GM12891 (cell line): ENCODE measurements around the gene BEGAIN.

Experiments used
- PAX5 ChIP-seq: IDR thresholded peaks from 2 replicates; pipeline ENCODE4 v1.6.1; 2011; ENCODE audit warnings: low read length, moderate library complexity, mild to moderate bottlenecking; ENCODE audit not compliant: insufficient read depth, severe bottlenecking
- POLR2A ChIP-seq: IDR thresholded peaks from 2 replicates; pipeline ENCODE4 v1.6.1; 2011; ENCODE audit warnings: low read depth, low read length, control low read depth

DNA sequence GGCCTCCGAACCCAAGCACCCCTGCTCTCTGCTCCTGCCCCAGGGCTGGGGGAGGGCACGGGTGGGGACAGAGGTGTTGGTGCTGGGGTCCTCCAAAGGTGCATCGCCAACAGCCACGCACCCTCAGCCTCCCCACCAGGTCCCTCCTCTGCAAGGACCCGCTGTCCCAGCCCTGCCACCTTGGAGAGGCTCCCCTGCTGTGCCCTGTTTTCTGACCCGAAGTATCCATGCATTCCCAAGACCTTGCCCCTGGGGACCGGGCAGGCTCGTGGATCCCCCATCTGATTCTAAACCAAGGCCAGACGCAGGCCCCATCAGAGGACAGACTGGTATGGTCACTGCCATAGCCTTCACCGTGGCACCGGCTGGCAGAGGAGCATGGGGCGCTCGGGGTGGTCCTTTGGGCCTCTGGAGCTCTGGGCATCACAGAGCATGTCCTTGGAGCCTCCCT lies 22.7 kb upstream of the BEGAIN start:
- TF ChIP-seq POLR2A (no peak), PAX5 (no peak)
